HG02610 (cell line): ENCODE results near the gene MTREX.
"Not testable (repeated sequence)": the region's sequence is repeated elsewhere in the genome, so short reads cannot be mapped to it uniquely, and the experiment has no call there.

Source experiments
- ATAC-seq: cut with Tn5 transposase; IDR thresholded peaks from one replicate; pipeline ENCODE4 v1.9.1; 2021; ENCODE audit warnings: mild to moderate bottlenecking, moderate library complexity; ENCODE audit not compliant: unreplicated experiment

Gene MTREX

GRCh38 chr5:55307383-55308253 lies at the start of gene MTREX, which contains the start of gene DHX29:
TSS of gene MTREX (plus strand) at chr5:55307989. CDS start at chr5:55308014, 25 bp downstream.
TSS of gene DHX29 (minus strand) at chr5:55307694. CDS start at chr5:55307573, 121 bp downstream.
- ATAC-seq, result peak; percentile 94

- no peak for ATAC-seq
Measured at GRCh38 chr5:55258339-55258738, 49.5 kb upstream of the MTREX start.

GRCh38 chr5:55276771-55277170 lies 31.0 kb upstream of the MTREX start:
- no peak for ATAC-seq

- ATAC-seq, result no peak
Measured at GRCh38 chr5:55278778-55279177, 29.0 kb upstream of the MTREX start.

- peak; percentile 48 for ATAC-seq
Measured at GRCh38 chr5:55286411-55286933, 21.3 kb upstream of the MTREX start.

GRCh38 chr5:55289808-55290207 lies 18.0 kb upstream of the MTREX start:
- ATAC-seq, result no peak

- ATAC-seq, result no peak
Measured at GRCh38 chr5:55290991-55291390, 16.8 kb upstream of the MTREX start.

GRCh38 chr5:55294935-55295334 lies 12.9 kb upstream of the MTREX start:
- ATAC-seq, result no peak

- ATAC-seq, result no peak
Measured at GRCh38 chr5:55300890-55301289, 6.9 kb upstream of the MTREX start.

- ATAC-seq, result no peak
Measured at GRCh38 chr5:55303238-55303690, 4.5 kb upstream of the MTREX start.

- no peak for ATAC-seq
Measured at GRCh38 chr5:55304584-55304983, 3.2 kb upstream of the MTREX start.

- no peak for ATAC-seq
Measured at GRCh38 chr5:55305345-55305744, 2.4 kb upstream of the MTREX start.

GRCh38 chr5:55306641-55307382 lies 977 bp upstream of the MTREX start:
- ATAC-seq, result no peak

GRCh38 chr5:55308254-55308836 lies 556 bp downstream of the MTREX start:
- ATAC-seq, result no peak

GRCh38 chr5:55313870-55314617 lies 6.3 kb downstream of the MTREX start:
- no peak for ATAC-seq

- ATAC-seq, result no peak
Measured at GRCh38 chr5:55316289-55316688, 8.5 kb downstream of the MTREX start.

GRCh38 chr5:55316837-55317236 lies 9.0 kb downstream of the MTREX start:
- no peak for ATAC-seq

GRCh38 chr5:55318237-55318636 lies 10.4 kb downstream of the MTREX start:
- not testable (repeated sequence) for ATAC-seq

GRCh38 chr5:55319491-55319890 lies 11.7 kb downstream of the MTREX start:
- no peak for ATAC-seq

- ATAC-seq, result no peak
Measured at GRCh38 chr5:55320571-55320970, 12.8 kb downstream of the MTREX start.
